Epidermal melanocyte (primary cell): ENCODE data around the gene OTOP2.
"Not testable (repeated sequence)": the region's sequence is repeated elsewhere in the genome, so short reads cannot be mapped to it uniquely, and the experiment has no call there.

Experiments used
- DNase-seq: peaks from one replicate; pipeline ENCODE4 v3.0.0; 2011; ENCODE audit warnings: low spot score; ENCODE audit not compliant: insufficient read length

Gene OTOP2

DNA sequence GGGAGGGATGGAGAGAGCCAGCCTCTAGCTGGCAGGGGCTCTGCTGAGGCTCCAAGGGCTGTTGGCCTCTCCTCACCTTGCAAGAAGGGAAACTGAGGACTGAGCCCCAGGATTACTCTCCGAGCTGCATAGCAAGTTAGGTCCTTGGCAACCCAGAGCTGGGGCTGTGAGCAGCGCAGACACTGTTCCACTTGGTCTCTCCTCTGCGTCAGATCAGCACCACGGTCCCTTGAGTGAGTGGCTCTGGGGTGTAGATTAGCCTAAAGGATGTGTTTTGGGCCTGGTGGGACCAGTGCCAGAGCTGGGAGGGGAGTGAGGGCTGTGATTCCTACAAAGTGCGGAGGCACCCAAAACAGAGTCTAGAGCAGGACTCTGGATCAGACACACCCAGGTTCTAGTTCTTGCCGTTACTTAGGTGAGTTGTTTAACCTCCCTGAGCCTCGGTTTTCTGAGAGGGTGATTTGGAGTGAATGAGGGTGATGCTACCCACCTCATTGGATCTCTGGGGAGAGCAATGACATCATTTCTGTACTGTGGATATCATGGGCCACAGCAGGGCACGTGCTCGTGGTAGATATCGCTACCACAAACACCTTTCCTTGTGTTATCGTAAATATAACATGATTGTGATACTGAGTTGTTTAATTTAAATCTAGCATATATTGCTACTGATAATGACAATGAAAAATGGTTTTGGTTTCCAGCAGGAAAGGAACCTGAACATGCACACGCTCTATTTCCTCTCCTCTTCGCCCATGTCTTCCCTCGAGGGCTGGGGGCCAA is 22.5 kb upstream of the OTOP2 start:
- no peak for DNase-seq

- DNase-seq = no peak
These were observed 21.0 kb upstream of the OTOP2 start for GRCh38 chr17:74903034-74903433.

GRCh38 chr17:74903671-74904070 is 20.4 kb upstream of the OTOP2 start:
- no peak for DNase-seq

- no peak for DNase-seq
These were observed 19.2 kb upstream of the OTOP2 start for GRCh38 chr17:74904687-74905409.

DNA sequence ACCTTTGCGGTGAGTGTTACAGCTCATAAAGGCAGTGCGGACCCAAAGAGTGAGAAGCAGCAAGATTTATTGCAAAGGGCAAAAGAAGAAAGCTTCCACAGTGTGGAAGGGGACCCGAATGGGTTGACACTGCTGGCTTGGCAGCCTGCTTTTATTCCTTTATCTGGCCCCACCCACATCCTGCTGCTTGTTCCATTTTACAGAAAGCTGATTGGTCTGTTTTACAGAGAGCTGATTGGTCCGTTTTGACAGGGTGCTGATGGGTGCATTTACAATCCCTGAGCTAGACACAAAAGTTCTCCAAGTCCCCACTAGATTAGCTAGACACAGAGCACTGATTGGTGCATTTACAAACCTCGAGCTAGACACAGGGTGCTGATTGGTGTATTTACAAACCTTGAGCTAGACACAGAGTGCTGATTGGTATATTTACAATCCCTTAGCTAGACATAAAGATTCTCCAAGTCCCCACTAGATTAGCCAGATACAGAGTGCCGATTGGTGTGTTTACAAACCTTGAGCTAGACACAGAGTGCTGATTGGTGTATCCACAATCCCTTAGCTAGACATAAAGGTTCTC is 17.8 kb upstream of the OTOP2 start:
- not testable (repeated sequence) for DNase-seq

GRCh38 chr17:74907012-74907411 is 17.1 kb upstream of the OTOP2 start:
- DNase-seq = no peak

DNA sequence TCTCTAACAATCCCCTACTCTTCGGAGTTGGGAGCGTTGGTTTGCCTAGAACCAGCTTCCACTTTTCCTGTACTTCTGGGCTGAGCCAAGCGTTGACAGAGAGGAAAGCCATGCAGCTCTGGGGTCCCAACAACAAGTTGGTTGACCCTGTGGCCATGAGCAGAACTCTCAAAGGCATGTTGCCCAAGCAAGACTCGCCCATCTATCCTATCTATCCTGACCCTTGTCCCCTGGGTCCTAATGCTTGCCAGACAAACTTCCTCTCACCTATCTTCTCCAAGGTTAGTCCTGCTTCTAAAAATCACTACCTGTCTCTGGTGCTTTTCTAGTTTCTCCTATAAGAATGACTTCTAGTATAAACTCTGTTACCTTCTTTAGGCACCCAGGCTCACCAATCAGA is 15.0 kb upstream of the OTOP2 start:
- DNase-seq = not testable (repeated sequence)

- not testable (repeated sequence) for DNase-seq
These were observed 12.7 kb upstream of the OTOP2 start for GRCh38 chr17:74911423-74911822.

- DNase-seq = no peak
These were observed 7.8 kb upstream of the OTOP2 start for GRCh38 chr17:74916136-74916850.

GRCh38 chr17:74916851-74917199 is 7.2 kb upstream of the OTOP2 start:
- DNase-seq = no peak

DNA sequence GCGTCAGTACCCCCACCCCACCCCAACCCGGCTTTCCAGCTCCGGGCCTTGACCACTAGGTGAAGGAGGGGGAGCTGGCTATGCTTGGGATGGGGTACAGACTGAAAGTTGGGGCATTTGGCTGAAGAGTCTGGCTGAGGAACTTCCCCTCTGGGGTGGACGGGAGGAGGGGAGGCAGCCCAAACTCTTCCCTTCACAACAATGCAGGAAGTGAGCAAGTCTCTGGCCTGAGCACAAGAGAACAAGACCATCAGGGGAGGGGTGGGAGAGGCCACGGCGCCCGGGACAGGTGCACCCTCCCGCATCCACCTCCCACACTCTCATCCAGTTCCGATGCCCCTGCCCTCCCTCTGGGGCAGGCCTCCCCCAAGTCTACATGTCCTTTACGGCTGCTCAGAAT is 6.6 kb upstream of the OTOP2 start:
- DNase-seq = no peak

DNA sequence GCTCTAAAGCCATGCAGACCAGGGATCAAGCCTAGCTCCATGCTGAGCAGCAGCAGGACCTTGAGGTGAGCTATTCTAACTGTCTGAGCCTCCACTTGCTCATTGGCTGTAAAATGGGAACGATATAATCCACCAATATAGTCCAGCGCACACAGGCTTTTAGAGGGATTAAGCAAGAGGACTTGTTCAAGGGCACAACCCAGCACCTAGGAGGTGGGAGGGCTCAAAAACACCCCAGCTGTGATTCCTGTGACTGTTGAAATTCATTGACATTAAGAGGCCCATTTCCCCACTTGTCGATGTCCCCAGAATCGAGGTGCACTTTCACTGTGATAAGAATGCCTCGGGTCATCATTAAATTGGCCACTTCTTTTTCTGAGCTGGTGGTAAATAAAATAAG is 5.2 kb upstream of the OTOP2 start:
- DNase-seq = no peak

DNA sequence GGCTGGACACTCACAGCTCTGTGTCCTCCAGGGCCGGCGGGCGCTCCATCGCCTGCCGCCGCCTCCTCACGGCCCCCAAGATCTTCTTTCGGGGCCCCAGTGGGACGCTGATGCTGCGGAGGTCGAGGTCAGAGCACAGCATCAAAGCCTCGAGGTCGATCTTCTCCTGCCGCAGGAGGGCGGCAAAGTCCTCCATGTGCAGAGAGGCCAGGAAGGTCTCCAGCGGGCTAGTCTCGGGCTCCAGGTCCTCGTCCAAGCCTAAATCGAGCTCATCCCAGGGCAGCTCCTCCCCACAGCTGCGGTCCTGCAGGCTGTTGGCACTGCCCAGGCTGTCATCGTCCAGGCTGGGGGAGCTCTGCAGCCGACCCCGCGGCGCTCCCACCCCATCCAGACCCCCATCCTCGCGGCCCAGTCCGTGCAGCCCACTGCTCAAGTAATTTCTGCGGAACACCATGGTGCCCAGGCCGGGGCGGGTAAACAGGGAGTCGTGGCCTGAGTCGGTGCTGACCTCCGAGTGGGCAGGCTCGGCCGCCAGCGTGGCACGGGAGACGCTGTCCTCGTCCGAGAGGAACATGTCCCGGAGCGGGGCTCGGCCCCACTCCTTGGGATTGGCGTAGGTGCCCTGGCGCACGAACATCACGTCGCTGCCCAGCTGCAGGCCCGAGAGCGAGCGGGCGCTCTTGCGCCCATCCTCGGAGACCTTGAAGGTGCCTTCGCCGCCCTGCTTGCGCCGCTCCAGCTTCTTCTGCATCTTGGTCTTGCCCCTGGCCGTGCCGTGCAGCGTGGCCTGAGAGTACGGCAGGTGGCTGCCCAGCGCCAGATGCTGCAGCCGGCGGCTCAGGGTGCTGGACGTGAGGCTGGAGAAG is 4.4 kb upstream of the OTOP2 start:
- no peak for DNase-seq

DNA sequence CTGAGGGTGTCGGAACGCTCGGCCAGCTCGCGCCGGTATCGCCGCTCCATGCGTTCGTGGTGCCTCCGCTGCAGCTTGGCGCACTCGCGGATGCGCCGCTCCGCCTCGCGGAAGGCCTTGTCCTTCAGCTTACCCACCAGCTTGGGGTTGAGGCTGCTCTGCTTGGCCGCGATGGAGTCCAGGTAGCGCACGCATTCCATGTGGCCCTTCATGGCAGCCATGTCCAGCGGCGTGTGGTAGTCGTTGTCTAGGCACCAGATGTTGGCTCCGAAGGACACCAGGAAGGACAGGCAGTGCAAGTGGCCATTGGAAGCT is 3.8 kb upstream of the OTOP2 start:
- no peak for DNase-seq

- DNase-seq = no peak
These were observed 3.4 kb upstream of the OTOP2 start for GRCh38 chr17:74920642-74921025.

GRCh38 chr17:74921026-74921681 is 2.9 kb upstream of the OTOP2 start:
- DNase-seq = no peak

GRCh38 chr17:74921769-74922168 is 2.3 kb upstream of the OTOP2 start:
- no peak for DNase-seq

- DNase-seq = no peak
These were observed 1.9 kb upstream of the OTOP2 start for GRCh38 chr17:74922172-74922571.

- peak; percentile 52 for DNase-seq
These were observed 1.2 kb upstream of the OTOP2 start, which contains the start of gene USH1G for GRCh38 chr17:74922694-74923537. Gene USH1G, minus strand, starts transcription at chr17:74923255. Its CDS starts 182 bp downstream, at chr17:74923073.
